Prostate gland (tissue), 2 donors: ENCODE data around the gene TXNDC17. TPM values are rescaled to one million over a fixed set of nuclear protein-coding genes. Genes with fewer than 3 reads are reported as not detected.
"Not testable (repeated sequence)": the region's sequence is repeated elsewhere in the genome, so short reads cannot be mapped to it uniquely, and the experiment has no call there.

ENCODE experiments used
- DNase-seq: peaks from one replicate; pipeline ENCODE4 v3.0.0-alpha.2; 2019; ENCODE audit warnings: low spot score
- H3K27ac ChIP-seq, 2 donors: fragments of 200-600 bp; sonication (generic); 2 replicates each; pipeline ENCODE4 v1.5.1; 2017 to 2019
- H3K27me3 ChIP-seq: fragments of 200-600 bp; sonication (generic); replicated peaks from 2 replicates; pipeline ENCODE4 v1.5.1; 2019; ENCODE audit not compliant: insufficient read depth
- H3K36me3 ChIP-seq, 2 donors: fragments of 200-600 bp; sonication (generic); 1 replicate in 1 of 2; 2 replicates in 1 of 2; pipeline versions ENCODE4 v1.5.1 to v1.8.1; 2017 to 2019
- H3K4me1 ChIP-seq: fragments of 200-600 bp; sonication (generic); replicated peaks from 2 replicates; pipeline ENCODE4 v1.5.1; 2019
- H3K4me3 ChIP-seq, 2 donors: fragments of 200-600 bp; sonication (generic); 2 replicates each; pipeline ENCODE4 v1.5.1; 2017 to 2019
- H3K9me3 ChIP-seq: fragments of 200-600 bp; sonication (generic); 2 replicates; pipeline ENCODE4 v1.5.1; 2017
- POLR2A ChIP-seq: fragments of 450-650 bp; IDR thresholded peaks from one replicate; pipeline ENCODE4 v1.6.1; 2016; ENCODE audit warnings: antibody characterized with exemption, mild to moderate bottlenecking
- POLR2AphosphoS5 ChIP-seq: sonication (generic); formaldehyde crosslinking; IDR thresholded peaks from one replicate; pipeline ENCODE4 v1.6.1; 2017; ENCODE audit warnings: antibody characterized with exemption
- WGBS: methylation state at CpG from one replicate; pipeline ENCODE4 v1.1.5; 2018; 5-methylcytosine and 5-hydroxymethylcytosine counted together
- intact Hi-C: fragments of 100-400 bp; cut with DNase I; formaldehyde crosslinking; loops from one replicate; pipeline ENCODE4 v1.14.2; 2022
- microRNA-seq: library from miRNA; unstranded; fragments of <30 nt; microRNA quantifications from one replicate; pipeline ENCODE4, GENCODE V29; 2016
- small RNA-seq, 2 donors: library from RNA; depleted of rRNA; stranded (forward); fragments of <200 nt; gene quantifications; one replicate each; pipeline ENCODE3, GENCODE V24; 2016
- total RNA-seq, 2 donors: library from RNA; depleted of rRNA; stranded (reverse); fragments of >200 nt; gene quantifications; one replicate each; pipeline ENCODE4 v1.1.0, GENCODE V29; 2016
- TF ChIP-seq, protein P1 (sequence below), 4 experiments: fragments of 200-600 bp in 2 of 4; fragments of 450-650 bp in 2 of 4; sonication (generic) in 2 of 4; IDR thresholded peaks; 1 replicate in 3 of 4; 2 replicates in 1 of 4; pipeline ENCODE4 v1.5.1; 2016 to 2019; ENCODE audit warnings: antibody characterized with exemption in 4 of 4, mild to moderate bottlenecking in 2 of 4, moderate library complexity in 2 of 4

TXNDC17 gene
- total RNA-seq, 2 donors from 2014 or later, result 111 to 220 TPM

DNA sequence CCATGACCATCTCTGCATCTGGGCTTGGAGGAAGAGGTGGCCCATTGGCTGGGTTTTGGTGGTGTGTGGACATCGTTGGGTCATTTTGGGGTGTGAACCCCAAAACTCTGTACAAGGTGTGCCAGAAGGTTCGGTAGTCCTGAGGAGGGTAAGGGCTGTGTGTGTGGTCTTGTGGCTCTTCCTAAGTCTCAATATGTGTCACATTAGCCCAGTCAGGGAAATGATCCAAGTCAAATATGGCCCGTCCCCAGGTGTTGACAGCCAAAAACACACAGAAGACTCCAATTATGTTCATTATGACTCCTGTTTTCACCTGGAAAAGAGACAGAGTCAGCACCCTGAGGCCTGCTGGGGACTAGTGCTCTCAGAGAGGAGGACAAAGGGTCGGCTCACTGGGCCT, 45.2 kb downstream of the TXNDC17 start:
- Histone ChIP-seq H3K27ac (no peak overlapping the region), H3K9me3 (no peaks in the 10 kb centered on the region), H3K4me3 (no peak overlapping the region), H3K4me1 (no peaks in the 10 kb centered on the region), H3K27me3 (no peaks in the 10 kb centered on the region), H3K36me3 (no peaks in the 10 kb centered on the region)
- no peak for DNase-seq
- intact Hi-C loops, result no loop called here
- whole genome bisulfite sequencing, result 58% methylated on average over 4 of the region's 4 CpGs
- TF ChIP-seq, protein P1, sequence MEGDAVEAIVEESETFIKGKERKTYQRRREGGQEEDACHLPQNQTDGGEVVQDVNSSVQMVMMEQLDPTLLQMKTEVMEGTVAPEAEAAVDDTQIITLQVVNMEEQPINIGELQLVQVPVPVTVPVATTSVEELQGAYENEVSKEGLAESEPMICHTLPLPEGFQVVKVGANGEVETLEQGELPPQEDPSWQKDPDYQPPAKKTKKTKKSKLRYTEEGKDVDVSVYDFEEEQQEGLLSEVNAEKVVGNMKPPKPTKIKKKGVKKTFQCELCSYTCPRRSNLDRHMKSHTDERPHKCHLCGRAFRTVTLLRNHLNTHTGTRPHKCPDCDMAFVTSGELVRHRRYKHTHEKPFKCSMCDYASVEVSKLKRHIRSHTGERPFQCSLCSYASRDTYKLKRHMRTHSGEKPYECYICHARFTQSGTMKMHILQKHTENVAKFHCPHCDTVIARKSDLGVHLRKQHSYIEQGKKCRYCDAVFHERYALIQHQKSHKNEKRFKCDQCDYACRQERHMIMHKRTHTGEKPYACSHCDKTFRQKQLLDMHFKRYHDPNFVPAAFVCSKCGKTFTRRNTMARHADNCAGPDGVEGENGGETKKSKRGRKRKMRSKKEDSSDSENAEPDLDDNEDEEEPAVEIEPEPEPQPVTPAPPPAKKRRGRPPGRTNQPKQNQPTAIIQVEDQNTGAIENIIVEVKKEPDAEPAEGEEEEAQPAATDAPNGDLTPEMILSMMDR (IDR thresholded peaks at IDR 0.05), result no peak
- TF ChIP-seq POLR2A, result no peak
- TF ChIP-seq POLR2AphosphoS5, result no peak

DNA sequence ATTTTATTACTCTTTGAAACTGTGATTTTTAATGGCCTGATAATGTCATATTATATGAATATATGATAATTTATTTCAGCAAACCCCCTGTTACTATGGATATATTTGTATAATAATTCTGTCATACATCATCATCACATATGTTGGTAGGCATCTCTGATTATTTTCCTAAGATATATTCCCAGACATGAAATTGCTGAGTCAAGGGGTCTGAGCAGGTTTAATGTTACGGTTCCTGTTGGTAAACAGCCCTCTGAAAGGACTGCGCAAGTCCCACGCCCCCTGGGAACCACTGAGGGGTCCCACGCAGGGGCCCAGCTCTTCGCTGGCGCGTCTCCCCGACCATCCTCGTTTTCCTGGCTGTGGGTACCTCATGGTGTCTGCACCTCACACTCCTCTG, 48.1 kb downstream of the TXNDC17 start:
- Histone ChIP-seq H3K9me3 (no peaks in the 10 kb centered on the region), H3K27ac (no peak overlapping the region), H3K4me1 (no peaks in the 10 kb centered on the region), H3K4me3 (no peak overlapping the region), H3K27me3 (no peaks in the 10 kb centered on the region), H3K36me3 (no peaks in the 10 kb centered on the region)
- no peak for DNase-seq
- TF ChIP-seq POLR2AphosphoS5 (no peak), POLR2A (no peak)
- TF ChIP-seq, protein P1 (IDR thresholded peaks at IDR 0.05), result no peak
- intact Hi-C loops, result no loop called here
- WGBS, result 88% methylated on average over 9 of the region's 9 CpGs

DNA sequence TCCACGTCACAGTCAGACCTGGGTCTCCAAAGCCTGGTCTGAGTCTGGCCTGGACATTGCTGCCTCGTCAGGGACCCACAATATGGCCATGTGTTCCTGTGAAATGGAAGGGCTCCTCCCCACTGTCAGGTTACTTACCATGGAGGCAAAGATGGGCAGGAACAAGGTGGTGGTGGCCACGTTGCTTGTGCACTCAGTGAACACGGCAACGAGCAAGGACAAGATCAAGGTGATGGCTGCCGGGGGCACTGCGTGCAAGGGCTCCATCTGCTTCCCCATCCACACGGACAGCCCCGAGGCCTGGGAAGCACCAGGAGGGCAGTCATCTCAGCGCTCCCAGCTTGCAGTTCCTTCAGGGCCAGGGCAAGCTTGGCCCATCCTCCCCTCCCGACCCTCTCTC, 49.8 kb downstream of the TXNDC17 start:
- 83% methylated on average over 11 of the region's 11 CpGs for WGBS
- no peak for TF ChIP-seq POLR2A
- TF ChIP-seq, protein P1 (IDR thresholded peaks at IDR 0.05), result no peak
- TF ChIP-seq POLR2AphosphoS5, result no peak
- intact Hi-C loops, result no loop called here
- H3K36me3 ChIP-seq, result no peaks in the 10 kb centered on the region
- no peak for DNase-seq
- H3K9me3 ChIP-seq, result no peaks in the 10 kb centered on the region
- no peak overlapping the region for H3K4me3 ChIP-seq
- H3K4me1 ChIP-seq, result no peaks in the 10 kb centered on the region
- H3K27me3 ChIP-seq, result no peaks in the 10 kb centered on the region
- H3K27ac ChIP-seq, result no peak overlapping the region

DNA sequence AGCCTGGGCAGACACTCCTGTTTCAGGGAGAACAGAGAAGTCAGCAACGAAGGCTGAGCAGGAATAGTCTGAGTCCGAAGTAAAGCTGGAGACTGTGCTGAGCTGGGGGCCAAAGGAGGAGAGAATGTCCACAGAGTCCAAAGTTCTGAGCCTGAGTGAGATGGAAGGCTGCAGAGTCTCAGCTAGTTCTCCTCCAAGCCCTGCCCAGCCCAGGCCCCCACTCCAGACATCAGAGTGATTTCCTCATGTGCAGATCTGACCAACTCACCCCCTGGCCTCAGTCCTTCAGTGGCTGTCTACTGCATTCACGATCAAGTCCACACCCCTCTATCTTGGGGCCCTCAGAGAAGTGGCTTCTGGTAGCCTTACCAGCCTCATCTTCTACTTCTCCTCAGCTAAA, 50.7 kb downstream of the TXNDC17 start:
- Histone ChIP-seq H3K4me1 (no peaks in the 10 kb centered on the region), H3K4me3 (no peak overlapping the region), H3K9me3 (no peaks in the 10 kb centered on the region), H3K27me3 (no peaks in the 10 kb centered on the region), H3K36me3 (no peaks in the 10 kb centered on the region), H3K27ac (no peak overlapping the region)
- intact Hi-C loops, result no loop called here
- no peak for TF ChIP-seq POLR2A
- TF ChIP-seq, protein P1 (IDR thresholded peaks at IDR 0.05), result no peak
- no peak for TF ChIP-seq POLR2AphosphoS5
- DNase-seq, result no peak
- WGBS, result 81% methylated on average over 3 of the region's 3 CpGs

DNA sequence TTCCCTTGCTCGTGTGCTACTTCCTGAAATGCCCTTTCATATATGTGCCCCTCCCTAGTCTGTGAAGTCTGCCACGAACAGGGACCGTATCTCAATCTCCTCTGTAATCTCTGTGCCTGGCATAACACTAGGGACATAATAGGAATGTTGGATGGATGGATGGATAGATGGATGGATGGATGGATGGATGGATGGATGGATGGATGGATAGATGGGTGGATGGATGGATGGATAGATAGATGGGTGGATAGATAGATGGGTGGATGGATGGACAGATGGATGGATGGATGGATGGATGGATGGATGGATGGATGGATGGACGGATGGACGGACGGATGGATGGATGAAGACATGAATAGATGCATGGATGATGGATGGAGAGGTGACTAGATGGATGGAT, 51.1 kb downstream of the TXNDC17 start:
- H3K9me3 ChIP-seq, intact Hi-C loops, DNase-seq, H3K27ac ChIP-seq, H3K4me1 ChIP-seq, H3K36me3 ChIP-seq, H3K27me3 ChIP-seq, H3K4me3 ChIP-seq: not testable (repeated sequence)
- 65% methylated on average over 6 of the region's 6 CpGs for WGBS

Small RNAs within 50 kb of the gene (microRNA-seq; reads per million reads assigned to microRNA genes)
- gene MIR4520-1 (not detected), gene MIR4520-2 (not detected)

Small RNAs within 50 kb of the gene (small RNA-seq; reads per million reads assigned to genes)
- gene MIR4520-1 (0.40 to 0.84 reads per million in 2 donors), gene RNA5SP435 (0.75 to 2.7 reads per million in 2 donors)

Other genes starting within 250 kb of the TXNDC17 start
- not detected for gene AIPL1, start 205.9 kb upstream of the TXNDC17 start, total RNA-seq
- gene PIMREG, start 196.6 kb upstream of the TXNDC17 start, total RNA-seq, result 1 to 10 TPM in 1 of 2 donors, under 1 TPM in 1; 0.45 to 4.9 TPM
- gene PITPNM3, start 84.5 kb upstream of the TXNDC17 start, total RNA-seq, result 1 to 10 TPM; 5.3 to 7.9 TPM
- gene KIAA0753, start 349 bp upstream of the TXNDC17 start, total RNA-seq, result 10 to 100 TPM; 17.2 to 28.3 TPM
- gene MED31, start 10.5 kb downstream of the TXNDC17 start, total RNA-seq, result 10 to 100 TPM in 1 of 2 donors, 1 to 10 TPM in 1; 8.3 to 10.7 TPM
- gene C17orf100, start 10.7 kb downstream of the TXNDC17 start, total RNA-seq, result 1 to 10 TPM; 3.5 to 6.1 TPM
- gene SLC13A5, start 72.3 kb downstream of the TXNDC17 start, total RNA-seq, result 1 to 10 TPM; 1.1 to 1.6 TPM
- gene XAF1, start 115.0 kb downstream of the TXNDC17 start, total RNA-seq, result 10 to 100 TPM; 10.4 to 21.8 TPM
- 1 to 10 TPM; 2.5 to 3.6 TPM for gene FBXO39, start 135.2 kb downstream of the TXNDC17 start, total RNA-seq
- 1 to 10 TPM in 1 of 2 donors, not detected in 1; 1.4 TPM for gene TEKT1, start 190.7 kb downstream of the TXNDC17 start, total RNA-seq